Lower leg skin (tissue), 3 donors: ENCODE results near the gene AP1AR.

Experiments used
- CTCF ChIP-seq, 3 donors: fragments of 450-650 bp; IDR thresholded peaks; one replicate each; pipeline ENCODE4 v1.5.1; 2016; ENCODE audit warnings: antibody characterized with exemption in 3 of 3, mild to moderate bottlenecking in 3 of 3, moderate library complexity in 2 of 3
- POLR2A ChIP-seq, 2 donors: fragments of 450-650 bp; IDR thresholded peaks; one replicate each; pipeline ENCODE4 v1.6.1; 2016 to 2017; ENCODE audit warnings: antibody characterized with exemption in 2 of 2, mild to moderate bottlenecking in 1 of 2, moderate library complexity in 1 of 2

DNA sequence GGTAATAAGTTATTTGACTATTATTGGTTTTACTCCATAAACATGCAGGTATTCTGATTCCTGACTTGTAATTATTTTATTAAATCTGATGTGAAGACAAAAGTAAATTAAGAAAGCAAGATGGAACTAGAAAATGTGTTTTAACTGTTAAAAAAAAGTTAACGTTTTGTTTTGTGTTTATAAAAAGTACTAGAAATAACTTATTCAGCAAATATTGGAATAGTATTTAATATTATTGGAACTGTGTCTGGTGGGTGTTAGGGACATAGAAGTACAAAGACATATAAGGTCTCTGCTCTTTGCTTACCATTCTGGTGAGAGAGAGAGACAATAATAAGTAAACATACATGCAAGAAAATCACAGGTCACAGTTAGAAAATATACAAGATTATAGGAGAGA lies 38.5 kb downstream of the AP1AR start:
- TF ChIP-seq CTCF (IDR thresholded peaks at IDR 0.05) (no peak), POLR2A (IDR thresholded peaks at IDR 0.05) (no peak)
